Anterior cingulate cortex (tissue), 58 donors: ENCODE data around the gene ARVCF.

ENCODE experiments used
- DNase-seq, 58 donors: peaks; one replicate each; lab custom pipeline; 2025; lab: John Stamatoyannopoulos, UW

Gene ARVCF

GRCh38 chr22:20054485-20054884, 37.9 kb upstream of the ARVCF start:
- no peak for DNase-seq

- no peak for DNase-seq
Measured at GRCh38 chr22:20054034-20054427, 37.4 kb upstream of the ARVCF start.

GRCh38 chr22:20053407-20054033, 36.9 kb upstream of the ARVCF start:
- peak in 1 of 58 donors; percentile 18 for DNase-seq

DNA sequence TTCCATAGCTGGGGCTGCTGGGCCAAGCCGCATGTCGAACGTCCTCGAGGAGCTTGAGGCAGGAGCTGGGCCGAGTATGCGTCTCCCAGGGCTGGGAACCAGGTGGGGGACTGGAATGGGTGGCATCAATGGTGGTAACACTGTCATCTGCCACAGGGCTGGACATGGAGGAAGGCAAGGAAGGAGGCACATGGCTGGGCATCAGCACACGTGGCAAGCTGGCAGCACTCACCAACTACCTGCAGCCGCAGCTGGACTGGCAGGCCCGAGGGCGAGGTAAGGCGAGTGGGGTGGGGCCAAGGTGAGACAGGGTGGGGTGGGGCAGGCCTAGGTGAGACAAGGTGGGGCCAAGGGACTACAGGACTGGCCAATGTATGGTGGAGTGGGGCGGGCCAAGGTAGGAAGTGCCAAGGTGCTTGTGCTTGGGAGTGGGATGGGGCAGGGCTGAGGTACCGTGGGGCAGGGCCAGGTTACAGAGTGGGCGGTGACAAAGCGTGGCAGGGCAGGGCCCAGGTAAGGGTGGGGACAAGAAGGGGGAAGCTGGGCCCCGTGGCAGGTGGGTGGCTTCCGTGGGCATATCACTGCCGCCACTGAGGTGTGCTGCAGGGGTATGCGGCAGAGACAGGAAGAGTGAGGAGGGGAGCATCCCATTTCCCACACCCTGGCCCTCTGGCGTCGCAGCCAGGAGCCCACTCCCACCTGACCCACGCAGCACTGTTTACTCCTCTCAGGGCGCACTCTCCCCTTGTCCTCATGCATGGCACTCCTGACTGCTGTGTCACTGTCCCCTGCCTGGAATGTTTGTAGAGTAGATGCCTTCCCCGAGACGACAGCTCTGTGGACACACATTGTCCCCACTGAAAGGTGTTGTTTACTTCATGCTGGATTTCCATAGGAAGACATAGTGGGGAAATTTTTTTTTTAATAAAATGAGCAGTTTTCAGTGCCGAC, 36.0 kb upstream of the ARVCF start:
- DNase-seq, result no peak

GRCh38 chr22:20051927-20052308, 35.3 kb upstream of the ARVCF start:
- DNase-seq, result no peak

DNA sequence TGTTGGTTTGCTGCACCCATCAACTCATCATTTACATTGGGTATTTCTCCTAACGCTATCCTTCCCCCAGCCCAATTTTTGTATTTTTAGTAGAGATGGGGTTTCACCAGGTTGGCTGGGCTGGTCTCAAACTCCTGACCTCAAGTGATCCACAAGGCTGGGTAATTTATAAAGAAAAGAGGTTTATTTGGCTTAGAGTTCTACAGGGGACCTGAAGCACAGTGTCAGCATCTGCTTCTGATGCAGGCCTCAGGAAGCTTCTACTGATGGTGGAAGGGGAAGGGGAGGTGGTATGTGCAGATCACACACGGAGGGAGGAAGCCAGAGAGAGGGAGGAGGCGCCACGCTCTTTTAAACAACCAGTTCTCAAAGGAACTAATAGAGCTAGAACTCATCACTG, 30.1 kb upstream of the ARVCF start:
- no peak for DNase-seq

DNA sequence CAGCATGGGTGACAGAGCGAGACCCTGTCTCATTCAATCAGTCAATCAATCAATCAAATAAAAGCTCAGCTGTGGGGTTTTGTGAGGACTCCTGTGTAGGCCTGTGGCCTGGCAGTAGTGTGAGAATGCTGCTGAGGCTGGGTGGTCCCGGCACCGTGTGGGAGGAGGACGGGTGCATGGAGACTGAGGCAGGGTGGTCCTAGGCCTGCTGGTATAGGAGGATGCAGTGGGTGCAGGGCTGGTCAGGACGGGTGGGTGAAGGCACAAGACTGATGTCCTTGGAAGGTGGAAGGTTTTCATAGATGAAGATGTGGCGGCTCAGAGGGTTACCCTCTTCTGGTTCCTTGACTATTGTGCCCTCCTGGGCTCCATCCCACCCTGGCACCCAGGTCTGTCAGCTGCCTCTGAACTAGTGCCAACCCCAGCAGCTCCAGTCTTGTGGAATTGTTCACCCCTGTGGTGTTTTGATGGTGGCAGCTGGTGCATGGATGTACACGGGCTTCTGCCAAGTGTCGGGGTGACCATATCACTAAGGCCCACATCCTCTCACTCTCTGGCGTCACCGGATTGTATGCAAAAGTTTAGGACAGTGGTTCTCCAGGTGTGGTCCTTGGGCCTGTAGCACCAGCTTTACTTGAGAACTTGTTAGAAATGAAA, 28.0 kb upstream of the ARVCF start:
- no peak for DNase-seq

DNA sequence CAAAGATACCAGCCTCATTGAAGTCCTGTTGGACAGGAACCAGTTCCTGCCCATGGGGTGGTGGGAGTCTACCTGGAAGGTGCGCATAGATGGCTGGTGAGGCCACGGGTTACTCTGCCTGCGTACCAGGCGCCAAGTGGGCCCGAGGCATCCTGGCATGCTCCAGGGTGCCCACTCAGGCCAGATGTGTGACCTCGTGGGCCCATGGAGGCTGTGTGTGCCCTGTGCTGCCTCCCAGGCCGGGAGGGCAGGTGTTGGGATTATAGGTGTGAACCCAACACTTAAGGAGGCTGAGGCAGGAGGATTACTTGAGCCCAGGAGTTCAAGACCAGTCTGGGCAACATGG, 27.3 kb upstream of the ARVCF start:
- DNase-seq, result no peak

GRCh38 chr22:20043057-20043996, 26.7 kb upstream of the ARVCF start:
- no peak for DNase-seq

DNA sequence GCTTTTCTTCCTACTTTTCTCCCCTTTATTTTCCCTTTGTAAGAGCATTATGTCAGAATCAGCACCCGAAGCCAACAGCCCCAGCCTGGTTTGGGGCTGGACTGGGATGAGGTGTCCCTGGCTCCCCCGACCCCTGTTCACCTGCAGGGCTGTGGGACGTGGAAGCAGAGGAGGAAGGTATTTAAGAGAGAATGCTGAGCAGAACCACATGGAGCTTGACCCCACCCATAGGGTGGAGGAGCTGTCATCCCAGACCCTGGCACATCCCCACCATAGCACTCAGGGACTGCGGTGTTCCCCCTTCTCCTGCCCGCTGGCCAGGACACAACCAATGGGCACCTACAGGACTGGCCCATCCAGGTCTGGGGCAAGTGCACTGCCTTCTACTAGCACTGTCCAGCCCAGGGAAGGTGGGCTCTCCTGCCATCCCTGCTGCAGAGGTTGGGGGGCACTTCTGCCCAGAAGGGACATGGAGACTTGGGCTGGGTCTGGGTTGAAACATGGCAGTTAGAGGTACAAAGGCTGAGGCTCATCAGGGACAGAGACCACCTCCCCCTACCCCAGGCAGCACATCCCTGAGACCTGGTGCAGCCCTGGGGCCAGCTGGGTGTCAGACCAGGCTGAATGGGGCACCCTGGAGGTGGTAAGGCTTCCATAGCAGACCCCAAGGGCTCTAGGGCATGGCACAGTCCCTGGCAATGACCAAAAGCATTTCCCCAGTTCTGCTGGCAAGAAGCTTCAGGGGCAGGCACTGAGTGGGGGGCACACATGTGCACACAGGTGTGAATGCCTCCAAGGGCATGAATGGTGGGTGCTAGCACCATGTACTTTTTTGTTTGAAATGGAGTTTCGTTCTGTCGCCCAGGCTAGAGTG, 23.9 kb upstream of the ARVCF start:
- DNase-seq, result no peak

GRCh38 chr22:20039683-20040325, 23.2 kb upstream of the ARVCF start:
- no peak for DNase-seq

DNA sequence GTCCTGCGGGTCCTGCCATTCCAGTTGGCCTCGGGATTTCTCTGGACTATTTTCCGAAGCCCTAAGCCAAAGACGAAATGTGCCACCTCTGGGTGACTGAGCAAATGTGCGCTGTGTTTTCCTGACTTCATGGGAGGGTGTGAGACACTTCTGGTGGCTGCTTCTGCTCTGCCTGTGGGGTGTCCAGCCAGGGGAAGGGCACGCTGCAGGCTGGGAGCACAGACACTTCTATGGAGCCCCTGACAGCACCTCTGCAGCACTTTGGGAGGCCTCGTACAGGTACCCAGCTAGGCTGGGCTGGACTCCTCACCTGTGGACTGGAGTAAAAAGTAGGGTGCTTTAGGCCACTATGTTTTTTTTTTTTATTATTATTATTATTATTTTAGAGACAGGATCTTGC, 22.0 kb upstream of the ARVCF start:
- no peak for DNase-seq

GRCh38 chr22:20037419-20037818, 20.8 kb upstream of the ARVCF start:
- DNase-seq, result no peak

DNA sequence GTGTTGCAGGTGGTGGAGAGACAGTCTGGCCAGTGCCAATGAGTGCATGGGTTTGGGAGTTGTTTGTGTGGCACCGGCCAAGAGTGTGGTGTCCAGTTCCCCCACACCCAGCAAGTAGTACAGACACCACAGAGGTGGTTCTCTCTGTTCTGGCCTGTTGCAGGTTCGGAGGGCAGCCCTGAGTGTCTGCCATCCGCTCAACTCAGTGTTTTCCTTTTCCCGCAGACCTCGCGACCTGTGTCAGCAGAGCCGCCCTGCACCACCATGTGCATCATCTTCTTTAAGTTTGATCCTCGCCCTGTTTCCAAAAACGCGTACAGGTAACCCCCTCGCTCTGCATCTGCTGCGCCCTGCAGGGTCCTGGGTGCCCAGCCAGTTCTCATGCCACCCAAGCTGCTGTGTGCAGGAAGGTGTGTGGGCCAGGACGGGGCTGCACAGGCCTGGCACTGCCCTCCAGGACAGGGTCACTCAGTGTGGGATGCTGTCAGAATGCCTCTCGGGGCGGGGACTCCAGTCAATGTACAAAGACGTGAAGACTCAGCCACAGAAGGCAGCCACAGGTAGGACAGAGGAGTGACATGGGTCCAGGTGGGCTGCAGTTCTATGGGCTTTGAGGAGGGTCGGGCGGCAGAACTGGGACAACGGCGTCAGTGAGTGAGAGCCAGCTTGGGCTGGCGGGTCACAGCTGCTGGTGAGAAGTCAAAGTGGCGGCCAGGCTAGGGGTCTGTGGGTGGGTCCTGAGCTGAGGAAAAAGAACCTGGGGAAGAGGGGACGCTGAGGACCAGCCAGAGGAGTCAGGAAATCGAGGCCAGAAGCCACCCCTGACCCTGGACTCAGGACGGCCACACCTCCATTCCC, 20.1 kb upstream of the ARVCF start:
- DNase-seq, result no peak

DNA sequence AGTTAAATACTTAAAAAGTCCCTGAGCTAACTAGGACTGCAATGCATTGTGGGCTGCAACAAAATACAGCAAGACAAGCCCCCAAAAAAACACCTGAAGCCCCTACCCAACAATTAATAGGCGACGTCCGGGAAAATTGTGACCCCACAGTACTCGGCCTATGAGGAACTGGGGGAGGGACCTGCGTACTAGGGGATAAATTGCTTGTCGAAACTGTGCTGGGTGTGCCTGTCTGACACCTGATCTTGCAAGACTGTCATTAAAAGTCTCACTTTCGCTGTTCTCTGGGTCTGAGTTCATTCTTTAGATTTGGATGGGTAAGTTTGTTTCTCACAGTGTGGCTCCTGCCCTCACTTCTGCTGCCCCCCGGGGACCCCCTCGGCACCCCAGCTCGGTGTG, 19.5 kb upstream of the ARVCF start:
- DNase-seq, result no peak

DNA sequence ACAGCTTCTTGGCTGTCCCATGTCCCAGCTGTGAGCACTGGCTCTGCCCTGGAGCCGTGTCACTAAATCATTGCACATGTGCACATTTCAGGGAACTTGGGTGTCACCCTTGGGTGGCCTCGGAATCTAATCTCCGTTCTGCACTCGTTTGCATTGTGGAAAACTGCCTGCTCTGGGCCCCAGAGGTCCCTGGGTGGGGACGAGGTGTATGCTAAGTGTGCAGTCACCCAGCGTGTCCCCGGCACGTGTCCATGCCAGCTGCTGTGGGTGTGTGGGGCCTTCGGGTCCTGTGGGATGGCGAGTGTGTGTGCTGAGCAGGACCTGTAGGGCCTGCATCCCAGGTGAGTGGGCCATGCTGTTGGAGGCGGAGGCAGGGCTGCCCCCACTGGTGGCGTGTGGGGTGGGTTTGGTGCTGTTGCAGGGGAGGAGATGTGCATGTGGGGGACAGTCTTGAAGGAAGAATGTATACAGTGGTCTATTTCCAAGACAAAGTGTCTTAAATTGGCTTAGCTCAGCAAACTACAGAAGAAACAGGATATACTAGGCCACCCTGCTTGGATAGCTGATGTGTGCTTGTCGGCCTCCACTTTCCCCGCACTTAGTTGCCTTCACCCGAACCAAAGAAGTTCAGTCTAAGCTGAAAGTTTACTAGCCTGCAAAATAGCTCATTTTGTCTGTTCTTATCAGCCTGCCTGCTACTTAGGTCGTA, 18.9 kb upstream of the ARVCF start:
- DNase-seq, result no peak

- no peak for DNase-seq
Measured at GRCh38 chr22:20034143-20034542, 17.5 kb upstream of the ARVCF start.
